ENCODE data around the gene TMOD1. TPM values are rescaled to one million over a fixed set of nuclear protein-coding genes. Genes with fewer than 3 reads are reported as not detected.

The TMOD1 gene
- total and polyA plus RNA-seq, 9 of the 15 experiments (the other 6 are each of a cell fraction or from before 2014, with no cell fraction given): 7.1 to 41.2 (median 14.2) TPM

GRCh38 chr9:97504381-97505216 lies 3.1 kb downstream of the TMOD1 start (continued):
- TF ChIP-seq FOXA3 (CRISPR knock-in tag; conservative IDR thresholded peaks at IDR 0.05 in 1 of 2, IDR thresholded peaks at IDR 0.05 in 1 of 2) (no peak), CBFA2T2 (conservative IDR thresholded peaks at IDR 0.05) (peak; percentile 31; the same call in 1 of the 2 replicates), BDP1 (IDR thresholded peaks at IDR 0.05; ENCODE audit: insufficient read depth, insufficient read length) (no peak), ZC3H8 (IDR thresholded peaks at IDR 0.05) (no peak), MXD1 (CRISPR knock-in tag; IDR thresholded peaks at IDR 0.05; ENCODE audit: borderline replicate concordance, poor library complexity, severe bottlenecking) (no peak), NFE2 (IDR thresholded peaks at IDR 0.05; ENCODE audit: low read depth) (peak; percentile 56), KLF13 (tag; IDR thresholded peaks at IDR 0.05; ENCODE audit: borderline replicate concordance, low read depth) (no peak), PATZ1 (CRISPR knock-in tag; IDR thresholded peaks at IDR 0.05; ENCODE audit: borderline replicate concordance) (no peak), ATF6 (CRISPR knock-in tag; IDR thresholded peaks at IDR 0.05) (no peak), DACH1 (IDR thresholded peaks at IDR 0.05; ENCODE audit: partially characterized antibody) (peak; percentile 49), ZFX (CRISPR knock-in tag; IDR thresholded peaks at IDR 0.05) (no peak), GATAD2B (IDR thresholded peaks at IDR 0.05; ENCODE audit: borderline replicate concordance) (no peak), YY1 (IDR thresholded peaks at IDR 0.05; ENCODE audit: borderline replicate concordance in 1 of 3, control insufficient read depth in 1 of 3, extremely low read depth in 1 of 3, insufficient read depth in 3 of 3, insufficient read length in 1 of 3, insufficient replicate concordance in 2 of 3, low read depth in 1 of 3, low read length in 2 of 3) (no peak), TCF15 (CRISPR knock-in tag; IDR thresholded peaks at IDR 0.05) (no peak)
- TF ChIP-seq, protein P1, sequence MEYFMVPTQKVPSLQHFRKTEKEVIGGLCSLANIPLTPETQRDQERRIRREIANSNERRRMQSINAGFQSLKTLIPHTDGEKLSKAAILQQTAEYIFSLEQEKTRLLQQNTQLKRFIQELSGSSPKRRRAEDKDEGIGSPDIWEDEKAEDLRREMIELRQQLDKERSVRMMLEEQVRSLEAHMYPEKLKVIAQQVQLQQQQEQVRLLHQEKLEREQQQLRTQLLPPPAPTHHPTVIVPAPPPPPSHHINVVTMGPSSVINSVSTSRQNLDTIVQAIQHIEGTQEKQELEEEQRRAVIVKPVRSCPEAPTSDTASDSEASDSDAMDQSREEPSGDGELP (CRISPR knock-in tag; IDR thresholded peaks at IDR 0.05; ENCODE audit: borderline replicate concordance): no peak

Data from K562 (cell line).